Activated T-helper 17 cell treated with anti-CD3 and anti-CD28 coated beads, Interleukin-2, amount 50 U/mL, for 72 hours (primary cell): ENCODE results near the gene ARHGAP30. TPM values are rescaled to one million over a fixed set of nuclear protein-coding genes. Genes with fewer than 3 reads are reported as not detected.
A peak's percentile ranks its signal among the peaks of the same experiment; 100 is the strongest.

Experiments used
- ATAC-seq: fragments of 150-1000 bp; cut with Tn5 transposase; replicated peaks from 2 replicates; pipeline ENCODE4 v1.10.0; 2021; ENCODE audit warnings: mild to moderate bottlenecking, moderate library complexity
- H3K27ac Mint-ChIP-seq: one replicate; pipeline ENCODE4 v1.8.0; 2022; ENCODE audit warnings: mixed read lengths
- H3K27me3 Mint-ChIP-seq: one replicate; pipeline ENCODE4 v1.8.0; 2022; ENCODE audit warnings: mixed read lengths
- H3K36me3 Mint-ChIP-seq: one replicate; pipeline ENCODE4 v1.8.0; 2022; ENCODE audit warnings: low read depth, mild to moderate bottlenecking, mixed read lengths
- H3K4me1 Mint-ChIP-seq: one replicate; pipeline ENCODE4 v1.8.0; 2022; ENCODE audit warnings: mixed read lengths
- H3K4me3 Mint-ChIP-seq: one replicate; pipeline ENCODE4 v1.8.0; 2022; ENCODE audit warnings: mild to moderate bottlenecking, mixed read lengths
- H3K9me3 Mint-ChIP-seq: one replicate; pipeline ENCODE4 v1.8.0; 2022; ENCODE audit warnings: mixed read lengths
- total RNA-seq, 2 donors: library from RNA; stranded (reverse); gene quantifications; one replicate each; pipeline ENCODE4 v1.2.3, GENCODE V29; 2022

The ARHGAP30 gene
- total RNA-seq, 2 donors from 2014 or later, result 180 to 207 TPM

- Mint-ChIP-seq H3K9me3 (no peaks in the 10 kb centered on the region), H3K4me1 (peaks cover 27% of the 10 kb centered on the region), H3K27me3 (no peaks in the 10 kb centered on the region), H3K4me3 (peak overlapping the region; percentile 28), H3K27ac (peak overlapping the region; percentile 58), H3K36me3 (peaks cover 33% of the 10 kb centered on the region)
- ATAC-seq, result no peak
Observed at GRCh38 chr1:161008869-161009510, 60.7 kb downstream of the ARHGAP30 start.

- Mint-ChIP-seq H3K4me3 (no peak overlapping the region), H3K27ac (no peak overlapping the region), H3K27me3 (no peaks in the 10 kb centered on the region), H3K9me3 (no peaks in the 10 kb centered on the region), H3K4me1 (peaks cover 17% of the 10 kb centered on the region), H3K36me3 (peaks cover 26% of the 10 kb centered on the region)
- no peak for ATAC-seq
Observed at GRCh38 chr1:161007369-161007768, 62.3 kb downstream of the ARHGAP30 start.

- no peak for ATAC-seq
- H3K27me3 Mint-ChIP-seq, result no peaks in the 10 kb centered on the region
- no peak overlapping the region for H3K27ac Mint-ChIP-seq
- H3K9me3 Mint-ChIP-seq, result no peaks in the 10 kb centered on the region
- no peak overlapping the region for H3K4me3 Mint-ChIP-seq
- H3K4me1 Mint-ChIP-seq, result peaks cover 14% of the 10 kb centered on the region
- H3K36me3 Mint-ChIP-seq, result peaks cover 28% of the 10 kb centered on the region
Observed at GRCh38 chr1:161006563-161006962, 63.1 kb downstream of the ARHGAP30 start.

GRCh38 chr1:161001525-161001924 lies 68.2 kb downstream of the ARHGAP30 start:
- peaks cover 55% of the 10 kb centered on the region for H3K36me3 Mint-ChIP-seq
- H3K4me3 Mint-ChIP-seq, result no peak overlapping the region
- no peaks in the 10 kb centered on the region for H3K9me3 Mint-ChIP-seq
- no peak for ATAC-seq
- no peaks in the 10 kb centered on the region for H3K27me3 Mint-ChIP-seq
- H3K27ac Mint-ChIP-seq, result no peak overlapping the region
- peaks cover 25% of the 10 kb centered on the region for H3K4me1 Mint-ChIP-seq

- H3K27me3 Mint-ChIP-seq, result no peaks in the 10 kb centered on the region
- H3K4me3 Mint-ChIP-seq, result no peak overlapping the region
- no peak for ATAC-seq
- peaks cover 52% of the 10 kb centered on the region for H3K36me3 Mint-ChIP-seq
- no peak overlapping the region for H3K27ac Mint-ChIP-seq
- peaks cover 22% of the 10 kb centered on the region for H3K4me1 Mint-ChIP-seq
- H3K9me3 Mint-ChIP-seq, result no peaks in the 10 kb centered on the region
Observed at GRCh38 chr1:161000736-161001480, 68.8 kb downstream of the ARHGAP30 start.

- Mint-ChIP-seq H3K4me1 (peaks cover 30% of the 10 kb centered on the region), H3K9me3 (no peaks in the 10 kb centered on the region), H3K27ac (no peak overlapping the region), H3K36me3 (peaks cover 52% of the 10 kb centered on the region), H3K27me3 (no peaks in the 10 kb centered on the region), H3K4me3 (no peak overlapping the region)
- no peak for ATAC-seq
Observed at GRCh38 chr1:160999376-160999775, 70.3 kb downstream of the ARHGAP30 start.

GRCh38 chr1:160997323-160998038 lies 72.2 kb downstream of the ARHGAP30 start:
- Mint-ChIP-seq H3K4me1 (peaks cover 30% of the 10 kb centered on the region), H3K9me3 (no peaks in the 10 kb centered on the region), H3K27me3 (no peaks in the 10 kb centered on the region), H3K4me3 (no peak overlapping the region), H3K27ac (peak overlapping the region; percentile 59), H3K36me3 (peaks cover 51% of the 10 kb centered on the region)
- ATAC-seq, result peak; percentile 46

Other genes starting within 250 kb of the ARHGAP30 start
- gene CD244, start 207.0 kb downstream of the ARHGAP30 start, total RNA-seq, result under 1 TPM in 1 of 2 donors, not detected in 1; 0.48 TPM
- not detected for gene ITLN1, start 184.7 kb downstream of the ARHGAP30 start, total RNA-seq
- not detected for gene ITLN2, start 115.1 kb downstream of the ARHGAP30 start, total RNA-seq
- gene F11R, start 48.7 kb downstream of the ARHGAP30 start, total RNA-seq, result 100 to 1,000 TPM in 1 of 2 donors, 10 to 100 TPM in 1; 13.0 to 110 TPM
- gene TSTD1, start 30.9 kb downstream of the ARHGAP30 start, total RNA-seq, result 100 to 1,000 TPM in 1 of 2 donors, 10 to 100 TPM in 1; 38.7 to 119 TPM
- gene USF1, start 23.9 kb downstream of the ARHGAP30 start, total RNA-seq, result 10 to 100 TPM; 51.6 to 66.9 TPM
- gene NECTIN4, start 19.7 kb upstream of the ARHGAP30 start, total RNA-seq, result under 1 TPM; 0.22 to 0.32 TPM
- not detected for gene KLHDC9, start 28.5 kb upstream of the ARHGAP30 start, total RNA-seq
- 100 to 1,000 TPM in 1 of 2 donors, 10 to 100 TPM in 1; 72.1 to 107 TPM for gene PFDN2, start 48.1 kb upstream of the ARHGAP30 start, total RNA-seq
- gene NIT1, start 48.2 kb upstream of the ARHGAP30 start, total RNA-seq, result 10 to 100 TPM; 38.9 to 74.6 TPM
- gene DEDD, start 62.8 kb upstream of the ARHGAP30 start, total RNA-seq, result 10 to 100 TPM; 39.9 to 41.3 TPM
- 100 to 1,000 TPM; 184 to 209 TPM for gene UFC1, start 84.1 kb upstream of the ARHGAP30 start, total RNA-seq
- gene USP21, start 89.6 kb upstream of the ARHGAP30 start, total RNA-seq, result 10 to 100 TPM; 28.6 to 30.1 TPM
- gene PPOX, start 96.5 kb upstream of the ARHGAP30 start, total RNA-seq, result 10 to 100 TPM; 27.3 to 44.9 TPM
- gene B4GALT3, start 107.6 kb upstream of the ARHGAP30 start, total RNA-seq, result 10 to 100 TPM; 55.7 to 60.9 TPM
- 1 to 10 TPM; 2.2 to 3.1 TPM for gene ADAMTS4, start 129.2 kb upstream of the ARHGAP30 start, total RNA-seq
- 100 to 1,000 TPM in 1 of 2 donors, 10 to 100 TPM in 1; 96.5 to 102 TPM for gene NDUFS2, start 132.5 kb upstream of the ARHGAP30 start, total RNA-seq
- 1 to 10 TPM; 1.1 to 2.2 TPM for gene FCER1G, start 145.4 kb upstream of the ARHGAP30 start, total RNA-seq
- gene APOA2, start 153.7 kb upstream of the ARHGAP30 start, total RNA-seq, result not detected
- gene TOMM40L, start 156.2 kb upstream of the ARHGAP30 start, total RNA-seq, result 10 to 100 TPM in 1 of 2 donors, 1 to 10 TPM in 1; 9.2 to 20.2 TPM
- not detected for gene NR1I3, start 168.3 kb upstream of the ARHGAP30 start, total RNA-seq
- gene PCP4L1, start 188.9 kb upstream of the ARHGAP30 start, total RNA-seq, result under 1 TPM; 0.86 to 0.90 TPM
- gene MPZ, start 240.1 kb upstream of the ARHGAP30 start, total RNA-seq, result 10 to 100 TPM in 1 of 2 donors, 1 to 10 TPM in 1; 4.9 to 12.1 TPM
- gene SDHC, start 244.5 kb upstream of the ARHGAP30 start, total RNA-seq, result 100 to 1,000 TPM; 144 to 222 TPM